Inflammatory macrophage treated with lipopolysaccharide for 4 hours (primary cell): ENCODE measurements around the gene ROBO2.
"Not testable (repeated sequence)": the region's sequence is repeated elsewhere in the genome, so short reads cannot be mapped to it uniquely, and the experiment has no call there.

ENCODE experiments used
- DNase-seq: peaks from one replicate; pipeline ENCODE4 v3.0.0-alpha.2; 2020

The ROBO2 gene

DNA sequence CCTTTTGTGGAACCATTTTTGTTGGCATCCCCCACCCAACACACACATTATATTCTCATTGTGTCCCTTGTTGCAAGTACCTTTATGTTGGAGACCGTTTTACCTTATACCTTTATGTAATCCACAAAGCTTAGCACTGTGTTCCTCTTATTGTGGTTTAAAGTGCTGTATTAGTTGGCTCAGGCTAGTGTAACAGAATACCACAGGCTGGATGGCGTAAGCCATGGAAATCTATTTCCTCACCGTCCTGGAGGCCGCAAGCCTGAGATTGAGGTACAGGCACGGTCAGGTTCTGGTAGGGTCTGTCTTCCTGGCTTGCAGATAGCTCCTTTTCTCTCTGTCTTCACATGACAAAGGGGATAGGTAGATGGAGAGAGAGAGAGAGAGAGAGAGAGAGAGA is 302.8 kb downstream of the ROBO2 start:
- no peak for DNase-seq

DNA sequence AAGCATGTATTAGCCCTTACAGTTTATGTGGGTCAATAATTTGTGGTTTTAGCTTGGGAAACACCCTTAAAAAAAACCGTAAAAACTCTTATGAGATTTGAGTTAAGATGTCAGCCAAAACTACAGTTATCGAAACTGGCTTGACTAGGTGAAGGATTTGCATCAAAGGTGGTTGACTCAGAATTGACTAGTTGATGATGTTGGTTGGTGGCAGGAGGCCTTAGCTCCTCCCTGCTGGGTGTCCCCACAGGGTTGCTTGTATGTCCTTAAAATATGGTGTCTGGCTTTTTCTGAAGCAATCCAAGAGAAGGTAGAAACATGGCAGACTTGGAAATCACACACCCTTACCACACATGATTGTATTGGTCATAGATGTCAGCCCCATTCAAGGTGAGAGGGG is 305.1 kb downstream of the ROBO2 start:
- no peak for DNase-seq

DNA sequence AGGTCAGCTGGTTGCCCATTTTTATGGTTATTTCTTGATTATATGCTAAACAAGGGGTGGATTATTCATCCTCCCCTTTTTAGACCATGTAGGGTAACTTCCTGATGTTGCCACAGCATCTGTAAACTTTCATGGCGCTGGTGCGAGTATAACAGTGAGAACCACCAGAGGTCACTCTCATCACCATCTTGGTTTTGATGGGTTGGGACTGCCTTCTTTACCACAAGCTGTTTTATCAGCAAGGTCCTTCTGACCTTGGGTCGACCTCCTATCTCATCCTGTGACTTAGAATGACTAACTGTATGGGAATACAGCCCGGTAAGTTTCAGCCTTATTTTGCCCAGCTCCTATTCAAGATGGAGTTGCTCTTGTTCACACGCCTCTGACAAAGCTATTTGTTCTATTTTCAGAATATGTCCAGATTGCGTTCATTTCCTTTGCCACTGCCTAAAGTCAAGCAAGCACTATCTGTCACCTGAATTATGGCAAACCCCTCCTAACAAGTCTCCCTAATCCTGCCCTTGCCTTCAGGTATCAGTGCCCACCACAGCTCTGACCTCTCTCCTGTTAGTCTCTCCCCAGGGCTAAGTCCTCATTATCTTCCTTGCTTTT is 308.5 kb downstream of the ROBO2 start:
- DNase-seq = no peak

DNA sequence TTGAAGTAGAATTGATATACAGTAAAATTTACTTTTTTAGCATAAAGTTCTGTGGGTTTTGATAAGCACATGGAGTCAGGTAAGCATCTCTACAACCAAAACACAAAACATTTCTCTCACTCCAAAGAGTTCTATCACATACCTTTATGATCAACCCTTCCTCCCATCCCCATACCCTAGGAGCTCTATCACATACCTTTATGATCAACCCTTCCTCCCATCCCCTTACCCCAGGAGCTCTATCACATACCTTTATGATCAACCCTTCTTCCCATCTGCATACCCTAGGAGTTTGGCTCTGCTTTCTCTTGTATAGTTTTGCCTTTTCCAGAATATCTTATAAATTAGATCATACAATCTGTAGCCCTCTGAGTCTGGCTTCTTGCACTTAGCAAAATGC is 315.1 kb downstream of the ROBO2 start:
- no peak for DNase-seq

DNA sequence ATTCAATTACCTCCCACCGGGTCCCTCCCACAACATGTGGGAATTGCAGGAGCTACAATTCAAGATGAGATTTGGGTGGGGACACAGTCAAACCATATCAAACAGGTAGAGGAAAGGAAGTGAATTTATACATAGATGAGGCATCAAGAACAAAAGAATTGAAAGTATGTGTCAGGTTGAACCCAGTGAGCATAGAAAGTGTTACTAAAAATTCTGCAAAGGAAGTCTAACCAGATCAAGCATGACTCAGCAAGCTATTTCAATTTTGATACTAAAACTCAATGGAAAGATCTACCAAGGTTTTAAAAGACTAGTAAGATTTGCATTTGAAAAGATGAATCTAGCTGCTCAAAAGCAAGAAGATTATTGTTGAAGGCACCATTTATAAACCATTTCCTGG is 323.0 kb downstream of the ROBO2 start:
- no peak for DNase-seq

DNA sequence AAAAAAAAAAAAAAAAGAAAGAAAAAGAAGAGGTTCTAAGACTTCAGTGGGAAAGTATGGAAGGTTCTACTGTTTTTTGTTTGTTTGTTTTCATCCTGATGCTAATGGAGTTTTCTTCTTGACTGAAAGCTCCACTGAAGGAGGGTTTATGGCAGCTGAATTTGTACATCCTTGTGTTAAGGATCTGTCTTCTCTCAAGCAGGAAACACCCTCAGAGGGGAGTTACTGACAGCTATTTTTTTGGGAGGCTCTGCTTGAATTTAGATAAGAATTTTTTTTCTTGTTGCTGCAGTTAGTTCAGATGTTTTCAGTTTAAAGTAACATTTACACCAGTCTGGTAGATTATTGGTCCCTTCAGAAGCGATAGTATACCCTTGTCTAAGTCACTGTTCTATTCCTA is 325.3 kb downstream of the ROBO2 start:
- DNase-seq = no peak

DNA sequence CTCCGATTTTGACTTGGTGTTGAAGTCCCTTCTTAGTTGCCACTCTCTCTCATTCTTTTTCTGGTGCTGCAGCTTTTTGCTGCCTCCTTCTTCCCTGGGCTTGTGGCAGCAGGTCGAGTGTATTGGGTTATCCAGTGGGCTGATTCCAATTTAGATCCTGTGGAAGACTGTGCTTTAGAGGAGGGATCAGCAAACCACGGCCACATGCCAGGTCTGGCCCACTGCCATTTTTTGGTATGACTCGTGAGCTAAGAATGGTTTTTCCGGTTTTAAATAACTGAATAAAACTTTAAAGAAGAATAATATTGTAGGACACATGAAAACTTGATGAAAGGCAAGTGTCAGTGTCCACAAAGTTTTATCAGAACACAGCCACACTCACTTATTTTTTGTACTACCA is 330.5 kb downstream of the ROBO2 start:
- DNase-seq = no peak

DNA sequence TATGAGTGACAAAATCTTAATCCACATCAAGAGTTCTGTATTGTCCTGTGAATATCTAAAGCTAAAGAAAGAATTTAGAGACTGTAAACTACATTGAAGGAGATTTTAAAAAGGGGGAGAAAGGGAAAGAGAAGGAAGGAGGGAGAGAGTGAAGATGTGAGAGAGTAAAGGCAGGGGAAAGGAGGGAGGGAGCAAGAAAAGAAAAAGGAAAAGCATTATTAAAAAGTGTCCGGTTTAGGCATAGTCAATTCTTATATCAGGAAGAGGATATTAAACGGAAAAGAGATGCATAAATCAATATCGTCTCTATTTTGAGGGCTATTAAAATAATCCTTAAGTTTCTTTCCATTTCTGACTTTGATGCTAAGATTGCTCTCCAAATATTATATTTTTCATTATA is 332.1 kb downstream of the ROBO2 start:
- no peak for DNase-seq

DNA sequence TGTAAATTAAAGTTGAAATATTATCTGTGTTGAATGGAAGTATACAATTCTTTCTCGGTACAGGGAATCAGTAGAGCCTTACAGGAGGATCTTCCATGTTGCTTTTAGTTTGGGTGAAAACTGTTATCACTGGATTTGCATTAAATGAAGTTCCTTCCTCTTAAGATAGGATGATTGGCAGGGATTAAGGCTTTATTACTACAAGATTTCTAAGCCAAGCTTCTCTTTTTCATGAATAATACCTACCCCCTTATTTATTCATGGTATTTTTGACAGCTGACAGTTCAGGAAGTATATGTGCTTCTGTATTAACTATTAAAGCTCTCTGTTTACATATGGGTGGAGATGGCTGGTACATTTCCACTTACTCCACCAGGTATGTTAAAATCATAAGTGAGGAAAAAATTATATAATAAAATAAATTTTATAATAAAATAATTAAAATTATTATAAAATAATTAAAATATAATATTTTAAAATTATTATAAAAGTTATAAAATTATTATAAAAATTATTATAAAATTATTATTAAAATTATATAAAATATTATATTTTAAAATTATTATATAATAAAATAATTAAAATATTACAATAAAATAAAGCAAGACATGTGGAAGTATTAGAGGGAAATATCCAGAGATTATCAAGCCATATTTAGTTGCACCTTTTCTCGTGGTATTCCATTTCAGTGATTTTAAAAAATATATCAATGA is 332.9 kb downstream of the ROBO2 start:
- no peak for DNase-seq

DNA sequence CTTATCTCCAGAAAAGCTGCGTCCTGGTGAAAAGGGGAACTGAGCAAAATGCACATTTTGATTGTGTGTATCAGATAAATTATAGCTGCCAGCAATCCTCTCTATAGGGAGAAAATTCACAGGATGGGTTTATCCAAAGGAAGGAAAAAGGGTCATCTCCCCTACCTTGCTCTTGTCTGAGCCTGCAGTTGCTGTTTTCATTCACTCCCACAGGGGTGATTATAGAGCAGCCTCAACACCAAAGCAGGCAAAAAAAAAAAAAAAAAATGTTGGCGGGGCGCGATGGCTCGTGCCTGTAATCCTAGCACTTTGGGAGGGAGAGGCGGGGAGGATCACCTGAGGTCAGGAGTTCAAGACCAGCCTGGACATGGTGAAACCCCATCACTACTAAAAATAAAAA is 333.7 kb downstream of the ROBO2 start:
- no peak for DNase-seq

DNA sequence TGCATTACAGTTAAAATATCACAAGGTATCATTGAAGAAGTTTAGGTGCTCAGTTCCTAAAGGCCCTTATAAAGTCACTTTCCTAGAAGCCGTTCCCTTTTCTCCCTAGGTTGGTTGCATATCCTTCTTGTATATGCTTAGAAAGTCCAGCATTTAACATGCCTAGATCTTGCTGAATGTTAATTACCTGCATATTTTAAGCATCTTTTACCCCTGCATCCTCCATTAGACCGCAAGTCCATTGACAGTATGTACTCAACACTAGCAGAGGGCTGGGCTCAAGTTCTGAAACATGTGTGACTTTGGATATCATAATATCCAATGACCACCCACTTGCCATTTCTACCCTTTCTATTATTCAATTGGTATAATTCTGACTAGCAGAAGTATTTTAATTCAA is 336.6 kb downstream of the ROBO2 start:
- DNase-seq = no peak

DNA sequence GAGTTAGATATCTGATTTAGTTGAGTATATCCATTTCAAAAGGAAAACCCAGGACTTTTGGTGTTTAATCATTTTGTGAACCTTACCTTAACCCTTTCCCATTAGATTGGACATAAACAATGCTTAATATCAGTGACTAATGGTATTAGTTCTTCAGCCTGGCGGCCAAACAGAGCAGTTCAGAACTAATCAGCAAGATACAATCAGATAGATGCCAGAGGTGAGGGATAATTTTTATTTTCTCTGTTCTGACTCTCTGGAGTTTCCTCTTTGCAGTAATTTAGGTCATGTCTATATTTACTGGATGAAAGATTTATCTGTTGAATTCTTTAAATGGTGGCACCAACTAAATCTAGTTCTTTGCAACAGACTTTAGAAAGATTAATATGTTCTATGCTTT is 337.8 kb downstream of the ROBO2 start:
- no peak for DNase-seq

DNA sequence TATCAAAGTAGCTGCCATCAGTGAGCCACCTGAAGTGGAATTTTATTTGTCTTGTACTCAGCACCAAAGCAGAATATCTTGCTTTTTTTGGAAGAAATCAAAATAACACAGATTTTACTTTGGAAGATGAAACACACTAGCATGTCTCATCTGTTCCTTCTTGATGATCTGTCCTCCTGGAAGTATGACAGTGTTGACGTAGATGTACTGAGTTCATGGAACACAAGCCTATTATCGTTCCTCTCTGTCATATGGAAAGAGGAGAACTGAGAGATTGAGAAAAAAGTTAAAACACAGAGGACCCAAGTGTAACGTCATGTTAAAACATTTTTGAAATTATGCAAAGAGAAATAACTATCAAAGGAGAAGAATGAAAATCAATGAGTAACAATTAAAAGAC is 340.2 kb downstream of the ROBO2 start:
- no peak for DNase-seq

DNA sequence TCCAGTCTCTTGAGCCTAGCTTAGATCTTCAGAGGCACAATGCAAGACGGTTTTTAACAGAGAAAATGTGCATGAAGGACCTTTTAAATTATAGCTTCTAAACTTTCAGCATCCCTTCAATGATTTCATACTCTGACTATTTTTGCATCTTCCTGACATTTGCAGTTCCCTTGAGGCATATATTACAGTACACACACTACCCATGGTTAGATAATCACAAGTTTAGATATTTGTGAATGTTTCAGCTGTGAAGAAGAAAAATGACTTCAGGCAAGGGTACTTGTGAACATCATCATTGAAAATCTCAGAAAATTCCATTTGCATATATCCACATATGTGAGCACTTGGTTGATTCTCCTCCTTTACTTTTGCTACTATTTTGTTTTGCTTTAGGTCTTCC is 341.5 kb downstream of the ROBO2 start:
- DNase-seq = no peak

DNA sequence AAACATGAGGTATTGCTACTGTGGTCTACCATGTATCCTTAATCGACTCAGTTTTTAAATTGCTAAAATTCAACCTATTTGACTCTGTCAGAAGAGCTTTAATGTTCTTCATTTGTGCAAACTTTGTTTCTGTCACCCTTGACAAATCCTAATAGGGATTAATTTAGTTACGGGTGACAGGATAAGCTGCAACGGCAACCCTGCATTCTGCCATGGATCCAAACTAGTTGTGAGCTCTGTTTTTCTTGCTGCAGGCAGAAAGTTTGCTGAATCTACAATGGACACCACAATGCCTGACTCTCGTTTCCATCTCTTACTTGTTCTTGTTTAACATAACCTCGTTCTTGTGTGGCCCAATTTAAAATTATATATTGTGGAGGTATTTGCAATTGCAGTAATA is 352.3 kb downstream of the ROBO2 start:
- DNase-seq = no peak

DNA sequence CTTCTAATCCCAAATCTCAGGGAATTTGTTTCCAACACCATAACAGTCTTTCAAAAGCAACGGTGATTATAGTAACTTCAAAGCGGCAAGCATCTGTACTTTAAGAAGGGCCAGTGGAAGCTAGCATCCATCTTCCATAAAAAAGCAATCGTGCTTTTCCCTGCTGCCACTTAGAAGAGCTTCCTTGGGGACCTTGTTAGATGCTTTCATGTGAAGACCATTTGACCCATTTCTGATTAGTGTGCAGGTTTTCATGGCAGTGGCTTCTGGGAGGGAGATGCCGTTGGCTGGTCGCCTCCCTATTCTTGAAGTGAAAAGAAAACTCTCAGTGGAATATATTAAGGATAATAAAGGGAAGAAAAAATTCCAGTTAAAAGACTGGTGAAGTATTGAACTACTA is 354.1 kb downstream of the ROBO2 start:
- DNase-seq = no peak

DNA sequence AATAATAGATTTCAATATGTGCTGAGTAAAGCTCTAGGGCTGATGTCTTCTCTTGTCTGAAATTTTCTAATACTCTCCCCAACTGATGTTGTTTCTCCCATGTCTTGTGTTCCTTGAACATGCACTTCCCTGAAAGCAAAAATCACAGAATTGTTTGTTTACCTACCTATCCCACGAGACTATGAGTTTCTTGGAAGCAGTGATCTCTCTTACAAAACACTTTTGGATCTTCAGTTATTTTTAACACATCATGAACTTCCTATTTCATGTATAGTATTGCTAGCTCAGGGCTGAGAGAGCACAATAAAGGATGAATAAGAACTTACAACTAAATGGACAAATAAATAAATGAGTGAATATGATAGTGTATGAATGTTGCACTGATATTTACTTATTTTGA is 365.0 kb downstream of the ROBO2 start:
- DNase-seq = no peak

DNA sequence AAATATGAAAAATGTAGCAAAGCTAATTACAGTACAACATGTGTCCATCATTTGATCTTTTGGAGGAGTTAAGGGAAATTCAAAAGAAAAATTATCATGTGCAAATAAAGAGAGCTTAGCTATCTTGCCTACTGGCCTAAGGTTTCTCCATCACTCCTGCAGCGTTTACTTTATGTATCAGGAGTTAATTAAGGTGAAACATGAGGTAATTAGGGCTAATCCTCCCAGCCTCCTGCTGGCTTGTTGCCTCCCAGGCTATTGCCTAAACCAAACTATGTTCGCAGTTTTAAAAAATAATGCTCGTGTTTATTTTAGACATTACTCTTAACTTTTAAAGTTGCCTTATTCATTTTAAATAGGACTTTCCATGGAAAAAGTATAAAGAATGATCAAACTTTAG is 367.5 kb downstream of the ROBO2 start:
- DNase-seq = no peak

DNA sequence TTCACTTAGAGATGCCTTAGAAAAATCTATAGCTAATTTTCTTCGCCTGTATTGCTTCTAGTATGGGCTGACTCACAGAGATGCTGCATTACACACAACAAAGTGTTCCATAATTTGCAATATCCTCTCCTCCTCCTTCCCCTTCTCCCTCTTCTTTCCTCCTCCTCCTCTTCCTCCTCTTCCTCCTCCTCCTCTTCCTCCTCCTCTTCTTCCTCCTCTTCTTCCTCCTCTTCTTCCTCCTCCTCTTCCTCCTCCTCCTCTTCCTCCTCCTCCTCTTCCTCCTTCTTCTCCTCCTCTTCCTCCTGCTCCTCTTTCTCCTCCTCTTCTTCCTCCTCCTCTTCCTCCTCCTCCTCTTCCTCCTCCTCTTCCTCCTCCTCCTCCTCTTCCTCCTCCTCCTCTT is 370.4 kb downstream of the ROBO2 start:
- not testable (repeated sequence) for DNase-seq

DNA sequence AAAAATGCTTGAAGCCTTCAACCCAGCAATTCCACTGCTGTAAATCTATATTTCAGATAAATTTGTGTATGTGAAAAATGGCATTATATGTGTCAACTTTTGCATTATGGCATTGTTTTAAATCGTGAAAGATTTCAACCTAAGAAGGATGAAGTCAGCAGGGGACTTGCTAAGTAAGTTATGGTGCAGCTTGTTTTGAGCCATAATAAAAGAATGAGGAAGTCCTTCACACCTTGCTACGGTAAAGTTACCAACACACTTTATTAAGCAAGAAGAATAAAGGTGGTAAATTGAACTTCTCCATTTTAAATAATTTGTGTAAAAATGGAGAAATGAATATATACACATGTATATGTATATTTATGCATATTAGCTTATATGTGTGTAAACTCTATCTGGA is 371.4 kb downstream of the ROBO2 start:
- DNase-seq = no peak

DNA sequence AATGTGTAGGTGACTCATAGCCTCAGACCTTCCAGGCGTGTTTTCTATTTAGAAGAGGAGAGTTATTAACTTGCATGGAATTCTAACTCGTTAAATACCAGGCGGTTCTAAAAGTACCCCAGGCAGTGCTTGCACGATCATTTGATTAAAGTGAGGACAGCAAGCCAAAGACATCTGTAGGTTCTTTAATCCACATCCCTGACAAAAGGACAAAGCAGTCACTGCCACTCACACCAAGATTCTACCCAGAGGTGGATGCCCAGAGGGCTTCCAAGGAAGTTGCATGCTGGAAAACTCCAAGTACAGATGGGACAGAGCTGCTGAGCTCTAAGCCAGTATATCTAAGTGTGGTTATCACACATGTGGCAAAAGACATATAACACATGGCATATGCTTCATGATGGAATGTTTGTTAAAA is 372.1 kb downstream of the ROBO2 start:
- no peak for DNase-seq

DNA sequence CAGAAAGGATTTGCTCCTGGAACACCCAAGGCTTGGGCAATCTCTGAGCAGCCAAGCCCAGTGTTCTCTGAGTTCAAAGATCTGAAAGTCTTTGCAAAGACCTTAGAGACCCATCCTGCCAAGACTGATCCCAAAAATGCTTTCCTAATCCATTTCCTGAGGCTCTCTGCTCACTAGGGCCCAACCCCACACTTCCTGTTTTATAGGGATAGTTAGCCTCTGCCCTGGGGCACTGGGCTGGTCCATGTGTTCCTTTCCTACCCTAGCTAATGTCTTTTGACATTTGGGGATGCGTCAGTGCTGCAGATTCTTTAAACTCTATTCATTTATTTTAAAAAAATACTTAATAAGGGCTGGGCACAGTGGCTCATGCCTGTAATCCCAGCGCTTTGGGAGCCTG is 372.7 kb downstream of the ROBO2 start:
- no peak for DNase-seq

DNA sequence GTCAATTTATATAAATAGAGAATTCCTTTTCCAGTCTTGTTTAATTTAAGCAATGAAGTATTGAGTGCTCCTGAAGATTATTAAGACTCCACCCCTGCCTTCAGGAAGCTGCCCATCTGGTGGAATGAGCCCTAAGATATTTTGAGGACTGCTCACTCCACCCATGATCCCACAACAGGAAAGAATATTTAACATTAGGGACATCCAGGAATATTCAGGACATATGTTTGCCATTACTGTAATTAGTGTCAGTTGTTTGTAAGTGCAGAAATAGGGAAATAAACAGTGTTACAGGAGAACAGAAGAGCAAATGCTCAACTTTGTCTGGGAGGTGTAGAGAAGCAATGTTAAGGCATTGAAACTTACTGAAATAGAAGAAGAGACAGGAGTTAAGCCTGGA is 375.0 kb downstream of the ROBO2 start:
- no peak for DNase-seq

DNA sequence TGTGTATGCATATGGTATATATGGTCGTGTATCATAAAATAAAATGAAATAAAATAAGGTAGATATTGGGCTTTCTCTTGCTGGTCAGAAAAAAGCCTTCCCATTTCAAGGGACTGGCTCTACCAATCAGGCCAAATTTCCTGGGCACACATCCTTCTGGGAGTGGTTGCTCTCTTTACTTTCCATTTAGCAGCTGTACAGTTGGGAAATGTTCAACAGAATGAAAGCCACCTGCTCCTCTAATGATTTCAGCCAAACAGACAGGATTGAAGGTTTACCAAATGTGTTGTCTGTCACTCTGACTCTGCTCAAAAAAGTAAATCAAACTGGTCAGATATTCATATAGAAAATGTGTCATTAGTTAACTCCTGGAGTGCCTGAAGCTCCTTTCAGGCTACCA is 380.4 kb downstream of the ROBO2 start:
- no peak for DNase-seq

DNA sequence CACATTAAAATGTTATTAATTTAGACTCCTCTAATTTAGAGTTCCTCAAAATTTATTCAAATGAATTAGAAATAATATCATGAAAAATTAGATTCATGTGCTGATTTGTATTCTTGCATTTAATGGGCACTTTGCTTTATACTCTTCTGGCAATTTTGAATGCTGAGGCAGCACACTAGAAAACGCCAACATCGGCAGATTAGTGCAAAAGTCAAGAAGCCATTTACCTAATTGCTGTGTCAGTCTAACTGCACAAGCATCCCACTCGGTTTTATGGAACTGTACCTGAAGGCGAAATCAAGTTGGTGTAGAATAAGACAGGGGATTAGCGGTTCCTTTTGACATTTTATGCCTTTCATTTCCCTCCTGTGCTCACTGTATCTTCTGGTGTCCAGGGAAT is 382.0 kb downstream of the ROBO2 start:
- DNase-seq = no peak
